Measurements from ENCODE around the gene AQP12B.

Gene AQP12B

DNA sequence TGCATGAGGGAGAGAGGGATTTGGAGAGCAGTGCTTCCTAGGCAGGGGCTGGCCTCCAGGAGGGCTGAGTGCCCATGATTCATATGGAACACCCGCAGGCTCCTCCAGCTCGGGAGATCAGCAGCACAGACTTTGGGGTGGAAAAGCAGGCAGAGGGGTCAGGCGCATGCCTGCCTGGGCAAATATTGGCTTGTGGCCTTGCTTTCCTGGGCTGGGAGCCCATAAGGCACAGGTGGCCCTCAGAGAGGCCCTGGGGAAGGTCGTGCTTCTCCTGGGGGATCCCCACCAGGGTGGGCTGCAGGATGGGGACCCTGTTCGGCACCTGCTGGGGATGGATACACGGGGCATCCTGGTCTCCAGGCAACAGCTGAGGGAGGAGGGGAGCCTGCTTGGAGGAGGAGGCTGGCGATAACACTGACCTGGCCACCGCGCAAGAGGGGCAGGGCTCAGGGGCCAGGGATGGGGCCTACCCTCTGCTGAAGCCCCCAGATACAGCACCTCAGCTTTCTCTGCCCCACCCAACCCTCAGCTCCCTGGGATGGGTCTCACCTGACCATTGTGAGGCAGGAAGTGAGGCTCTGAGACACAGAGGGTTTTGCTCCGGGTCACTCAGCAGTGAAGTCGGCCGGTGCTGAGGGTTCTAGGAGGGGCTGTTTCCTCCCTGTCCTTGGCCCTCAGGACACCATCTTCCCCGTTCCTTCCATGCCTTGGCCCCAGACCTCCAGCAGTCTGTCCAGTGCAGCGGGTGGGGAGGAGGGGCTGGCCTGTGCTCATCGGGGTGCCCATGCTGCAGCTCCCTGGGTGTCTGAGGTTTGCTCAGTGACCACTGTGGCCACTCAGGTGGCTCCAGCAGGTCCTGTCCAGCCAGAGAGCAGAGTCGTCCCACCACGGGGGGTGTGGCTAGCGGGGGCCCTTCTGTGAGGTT is 21.0 kb upstream of the AQP12B start:
- Histone ChIP-seq H2BK15ac (ENCODE audit: low read depth, poor library complexity, severe bottlenecking) (no peak overlapping the region), H3K27ac (ENCODE audit: low read length, poor library complexity, severe bottlenecking) (no peak overlapping the region), H4K8ac (ENCODE audit: low read length) (no peak overlapping the region), H4K91ac (ENCODE audit: low read length) (no peak overlapping the region), H2AFZ (ENCODE audit: low read depth, low read length) (no peak overlapping the region), H3K9me3 (ENCODE audit: control insufficient read depth, low read length) (peaks cover 2% of the 10 kb centered on the region), H3K14ac (ENCODE audit: low read length in 2 of 2) (no peak overlapping the region), H2BK120ac (ENCODE audit: low read depth, low read length) (no peak overlapping the region), H3K23ac (ENCODE audit: low read length in 2 of 2) (no peak overlapping the region), H2BK5ac (ENCODE audit: low read depth, low read length, poor library complexity, severe bottlenecking) (no peak overlapping the region), H3K36me3 (ENCODE audit: control insufficient read depth in 1 of 2, insufficient read depth in 2 of 2, low read depth in 1 of 2, low read length in 2 of 2) (peaks cover 0 to 6% of the 10 kb centered on the region in 2 experiments), H3K4me2 (ENCODE audit: low read length, poor library complexity, severe bottlenecking) (no peak overlapping the region), H3K4ac (ENCODE audit: low read depth in 1 of 2, low read length in 2 of 2) (no peak overlapping the region), H3K4me1 (ENCODE audit: control insufficient read depth, insufficient read depth, low read depth, low read length) (no peaks in the 10 kb centered on the region), H3K27me3 (ENCODE audit: control insufficient read depth in 1 of 2, insufficient read depth in 1 of 2, low read length in 2 of 2) (peaks cover 9 to 64% of the 10 kb centered on the region in 2 experiments), H3K79me1 (replicated peaks; ENCODE audit: low read length, poor library complexity, severe bottlenecking) (no peaks in the 10 kb centered on the region), H2AK5ac (ENCODE audit: low read length, severe bottlenecking) (no peak overlapping the region), H3K9ac (ENCODE audit: low read length) (no peak overlapping the region), H3K18ac (ENCODE audit: low read depth in 1 of 2, low read length in 2 of 2) (no peak overlapping the region), H2BK12ac (ENCODE audit: low read length in 2 of 2) (no peak overlapping the region), H3K4me3 (ENCODE audit: insufficient read depth in 1 of 2, low read depth in 1 of 2, low read length in 2 of 2) (no peak overlapping the region)
- no peak for DNase-seq
- WGBS: 86% methylated on average over 18 of the region's 18 CpGs

DNA sequence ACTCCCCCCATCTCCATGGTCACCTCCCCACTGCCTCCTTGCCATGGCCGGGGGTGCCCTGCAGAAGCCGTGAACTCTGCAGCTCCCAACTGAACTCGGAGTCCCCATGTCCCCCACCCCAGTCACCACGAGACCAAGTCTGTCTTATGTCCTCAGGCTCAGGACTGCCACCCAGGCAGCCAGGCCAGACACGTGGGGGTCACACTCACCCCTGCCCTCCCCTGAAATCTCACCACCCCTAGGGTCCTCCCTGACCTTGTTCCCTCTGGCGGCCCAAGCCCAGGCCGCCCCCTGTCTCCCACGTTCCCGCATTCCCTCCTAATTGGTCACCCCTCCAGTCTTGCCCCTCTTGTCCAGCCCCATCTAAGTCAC is 19.9 kb upstream of the AQP12B start:
- no peak overlapping the region for H3K14ac ChIP-seq (ENCODE audit: low read length in 2 of 2)
- no peak for DNase-seq
- H3K4me2 ChIP-seq (ENCODE audit: low read length, poor library complexity, severe bottlenecking): no peak overlapping the region
- H3K23ac ChIP-seq (ENCODE audit: low read length in 2 of 2): no peak overlapping the region
- no peak overlapping the region for H4K8ac ChIP-seq (ENCODE audit: low read length)
- no peak overlapping the region for H3K18ac ChIP-seq (ENCODE audit: low read depth in 1 of 2, low read length in 2 of 2)
- no peak overlapping the region for H3K4ac ChIP-seq (ENCODE audit: low read depth in 1 of 2, low read length in 2 of 2)
- no peaks in the 10 kb centered on the region for H3K4me1 ChIP-seq (ENCODE audit: control insufficient read depth, insufficient read depth, low read depth, low read length)
- H3K9me3 ChIP-seq (ENCODE audit: control insufficient read depth, low read length): no peaks in the 10 kb centered on the region
- no peak overlapping the region for H3K9ac ChIP-seq (ENCODE audit: low read length)
- peaks cover 0 to 6% of the 10 kb centered on the region in 2 experiments for H3K36me3 ChIP-seq (ENCODE audit: control insufficient read depth in 1 of 2, insufficient read depth in 2 of 2, low read depth in 1 of 2, low read length in 2 of 2)
- 78% methylated on average over 9 of the region's 9 CpGs for WGBS
- no peak overlapping the region for H2AK5ac ChIP-seq (ENCODE audit: low read length, severe bottlenecking)
- no peak overlapping the region for H3K4me3 ChIP-seq (ENCODE audit: insufficient read depth in 1 of 2, low read depth in 1 of 2, low read length in 2 of 2)
- no peaks in the 10 kb centered on the region for H3K79me1 ChIP-seq (replicated peaks; ENCODE audit: low read length, poor library complexity, severe bottlenecking)
- H2BK5ac ChIP-seq (ENCODE audit: low read depth, low read length, poor library complexity, severe bottlenecking): no peak overlapping the region
- peaks cover 9 to 53% of the 10 kb centered on the region in 2 experiments for H3K27me3 ChIP-seq (ENCODE audit: control insufficient read depth in 1 of 2, insufficient read depth in 1 of 2, low read length in 2 of 2)
- H2AFZ ChIP-seq (ENCODE audit: low read depth, low read length): no peak overlapping the region
- no peak overlapping the region for H4K91ac ChIP-seq (ENCODE audit: low read length)
- H2BK120ac ChIP-seq (ENCODE audit: low read depth, low read length): no peak overlapping the region
- H2BK15ac ChIP-seq (ENCODE audit: low read depth, poor library complexity, severe bottlenecking): no peak overlapping the region
- H3K27ac ChIP-seq (ENCODE audit: low read length, poor library complexity, severe bottlenecking): no peak overlapping the region
- H2BK12ac ChIP-seq (ENCODE audit: low read length in 2 of 2): no peak overlapping the region

DNA sequence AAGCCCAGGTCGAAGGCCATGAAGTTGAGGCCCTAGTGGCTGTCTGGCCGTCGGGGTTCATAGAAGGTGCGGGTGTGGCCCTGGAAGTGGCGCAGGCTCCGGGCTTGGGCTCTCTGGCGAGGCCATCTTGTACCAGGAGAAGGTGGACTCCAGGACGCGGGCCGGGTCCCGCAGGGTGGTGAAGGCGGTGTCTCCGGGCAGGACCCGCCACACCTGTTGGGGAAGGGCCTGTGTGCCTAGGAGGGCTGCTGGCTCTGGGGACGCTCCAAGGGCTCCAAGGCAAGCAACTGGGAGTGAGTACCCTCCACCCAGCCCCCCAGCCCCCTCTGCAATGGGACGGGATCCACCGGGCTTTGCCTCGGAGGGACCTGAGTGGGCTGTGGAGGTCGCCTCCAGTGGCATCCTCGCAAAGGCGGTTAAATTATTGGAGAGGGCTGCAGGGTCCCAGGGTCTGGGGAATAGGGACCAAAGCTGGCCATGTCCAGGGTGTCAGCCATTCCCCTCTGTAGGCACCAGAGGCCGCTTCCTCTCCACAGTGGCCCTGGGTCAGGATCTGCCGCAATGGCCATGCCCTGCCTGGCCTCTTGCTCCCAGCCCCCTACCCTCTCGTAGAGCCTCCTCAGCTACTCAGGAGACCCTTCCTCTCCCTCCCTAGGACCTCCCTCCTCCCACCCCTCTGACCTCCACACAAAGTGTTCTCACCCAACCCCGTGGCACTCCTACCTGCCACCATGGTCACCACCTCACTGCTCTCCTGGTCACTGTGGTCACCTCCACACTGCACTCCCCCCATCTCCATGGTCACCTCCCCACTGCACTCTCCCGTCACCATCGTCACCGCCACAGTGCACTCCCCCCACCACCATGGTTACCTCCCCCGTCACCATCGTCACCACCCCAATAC is 19.3 kb upstream of the AQP12B start:
- no peak overlapping the region for H4K8ac ChIP-seq (ENCODE audit: low read length)
- no peak overlapping the region for H3K18ac ChIP-seq (ENCODE audit: low read depth in 1 of 2, low read length in 2 of 2)
- H2AFZ ChIP-seq (ENCODE audit: low read depth, low read length): no peak overlapping the region
- H2BK12ac ChIP-seq (ENCODE audit: low read length in 2 of 2): no peak overlapping the region
- no peak overlapping the region for H3K4ac ChIP-seq (ENCODE audit: low read depth in 1 of 2, low read length in 2 of 2)
- H3K36me3 ChIP-seq (ENCODE audit: control insufficient read depth in 1 of 2, insufficient read depth in 2 of 2, low read depth in 1 of 2, low read length in 2 of 2): peaks cover 0 to 6% of the 10 kb centered on the region in 2 experiments
- H3K14ac ChIP-seq (ENCODE audit: low read length in 2 of 2): no peak overlapping the region
- H3K79me1 ChIP-seq (replicated peaks; ENCODE audit: low read length, poor library complexity, severe bottlenecking): no peaks in the 10 kb centered on the region
- no peak overlapping the region for H3K4me3 ChIP-seq (ENCODE audit: insufficient read depth in 1 of 2, low read depth in 1 of 2, low read length in 2 of 2)
- no peak overlapping the region for H3K9ac ChIP-seq (ENCODE audit: low read length)
- H2BK5ac ChIP-seq (ENCODE audit: low read depth, low read length, poor library complexity, severe bottlenecking): no peak overlapping the region
- H3K4me2 ChIP-seq (ENCODE audit: low read length, poor library complexity, severe bottlenecking): no peak overlapping the region
- no peak overlapping the region for H4K91ac ChIP-seq (ENCODE audit: low read length)
- no peak overlapping the region for H2BK120ac ChIP-seq (ENCODE audit: low read depth, low read length)
- peaks cover 9 to 47% of the 10 kb centered on the region in 2 experiments for H3K27me3 ChIP-seq (ENCODE audit: control insufficient read depth in 1 of 2, insufficient read depth in 1 of 2, low read length in 2 of 2)
- 89% methylated on average over 26 of the region's 30 CpGs for WGBS
- H2AK5ac ChIP-seq (ENCODE audit: low read length, severe bottlenecking): no peak overlapping the region
- no peak for DNase-seq
- no peak overlapping the region for H3K27ac ChIP-seq (ENCODE audit: low read length, poor library complexity, severe bottlenecking)
- no peak overlapping the region for H2BK15ac ChIP-seq (ENCODE audit: low read depth, poor library complexity, severe bottlenecking)
- H3K23ac ChIP-seq (ENCODE audit: low read length in 2 of 2): no peak overlapping the region
- H3K4me1 ChIP-seq (ENCODE audit: control insufficient read depth, insufficient read depth, low read depth, low read length): no peaks in the 10 kb centered on the region
- no peaks in the 10 kb centered on the region for H3K9me3 ChIP-seq (ENCODE audit: control insufficient read depth, low read length)

Data from mesenchymal stem cell (in vitro differentiated cells and primary cell).